ENCODE measurements around the gene PRKCI. TPM values are rescaled to one million over a fixed set of nuclear protein-coding genes. Genes with fewer than 3 reads are reported as not detected.

Gene PRKCI
- total RNA-seq, 1 experiment from 2014 or later: 90.6 TPM

DNA sequence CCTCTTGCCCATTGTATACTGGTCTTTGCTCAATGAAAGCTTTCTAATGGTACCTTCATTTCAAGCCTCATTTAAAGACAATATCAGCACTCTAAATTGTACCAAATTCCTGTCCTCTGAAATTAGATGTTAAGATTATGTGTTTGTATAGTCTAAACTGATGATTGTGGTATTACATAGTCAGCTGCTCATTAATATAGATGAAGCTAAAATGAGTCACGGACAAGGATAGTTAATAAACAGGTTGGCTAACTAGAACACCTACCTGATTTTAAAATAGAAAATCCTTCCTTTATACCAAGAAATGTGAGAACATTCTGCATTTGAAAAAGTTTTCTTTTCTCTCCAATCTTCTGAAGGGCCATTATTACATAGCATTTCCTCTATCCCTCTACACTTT is 2.9 kb downstream of the PRKCI start:
- CTCF ChIA-PET: no interaction called here

DNA sequence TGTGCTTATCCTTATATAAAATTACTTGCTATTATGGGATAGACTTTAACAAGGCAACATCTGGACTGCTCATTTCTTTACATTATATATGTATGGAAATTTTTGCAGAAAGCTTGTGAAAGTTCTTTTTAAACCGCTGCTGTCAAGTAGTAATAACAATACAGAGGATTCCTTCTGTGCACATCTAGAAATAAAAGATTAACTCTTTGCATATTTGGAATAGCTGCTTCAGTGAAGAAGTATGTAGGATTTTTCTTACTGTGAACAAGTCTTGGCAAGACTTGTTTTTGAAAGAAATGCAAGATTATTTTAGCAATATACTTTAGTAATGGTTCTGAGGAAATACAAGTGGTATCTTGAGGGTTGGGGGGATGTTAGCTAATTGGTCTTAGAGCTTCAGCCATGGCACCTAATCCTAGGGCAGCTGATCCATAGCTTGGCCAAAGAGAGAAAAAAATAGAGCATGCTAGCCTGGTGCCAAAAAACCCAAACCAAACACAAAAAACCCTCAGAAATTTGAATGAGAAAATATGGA is 4.3 kb downstream of the PRKCI start:
- ChIA-PET CTCF (interaction anchor here (0.7 kb wide), 1 partner anchor 38 kb away, joined by 3 read pairs; no protein-coding TSS in a partner anchor), POLR2A (no interaction called here)
- no peak for TF ChIP-seq NFE2L1 (CRISPR knock-in tag; IDR thresholded peaks at IDR 0.05)
- TF ChIP-seq CREM (CRISPR knock-in tag; IDR thresholded peaks at IDR 0.05): no peak
- TF ChIP-seq, protein P1, sequence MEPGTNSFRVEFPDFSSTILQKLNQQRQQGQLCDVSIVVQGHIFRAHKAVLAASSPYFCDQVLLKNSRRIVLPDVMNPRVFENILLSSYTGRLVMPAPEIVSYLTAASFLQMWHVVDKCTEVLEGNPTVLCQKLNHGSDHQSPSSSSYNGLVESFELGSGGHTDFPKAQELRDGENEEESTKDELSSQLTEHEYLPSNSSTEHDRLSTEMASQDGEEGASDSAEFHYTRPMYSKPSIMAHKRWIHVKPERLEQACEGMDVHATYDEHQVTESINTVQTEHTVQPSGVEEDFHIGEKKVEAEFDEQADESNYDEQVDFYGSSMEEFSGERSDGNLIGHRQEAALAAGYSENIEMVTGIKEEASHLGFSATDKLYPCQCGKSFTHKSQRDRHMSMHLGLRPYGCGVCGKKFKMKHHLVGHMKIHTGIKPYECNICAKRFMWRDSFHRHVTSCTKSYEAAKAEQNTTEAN (CRISPR knock-in tag; IDR thresholded peaks at IDR 0.05): no peak
- TF ChIP-seq OVOL2 (CRISPR knock-in tag; IDR thresholded peaks at IDR 0.05; ENCODE audit: borderline replicate concordance): no peak
- TF ChIP-seq, protein P2, sequence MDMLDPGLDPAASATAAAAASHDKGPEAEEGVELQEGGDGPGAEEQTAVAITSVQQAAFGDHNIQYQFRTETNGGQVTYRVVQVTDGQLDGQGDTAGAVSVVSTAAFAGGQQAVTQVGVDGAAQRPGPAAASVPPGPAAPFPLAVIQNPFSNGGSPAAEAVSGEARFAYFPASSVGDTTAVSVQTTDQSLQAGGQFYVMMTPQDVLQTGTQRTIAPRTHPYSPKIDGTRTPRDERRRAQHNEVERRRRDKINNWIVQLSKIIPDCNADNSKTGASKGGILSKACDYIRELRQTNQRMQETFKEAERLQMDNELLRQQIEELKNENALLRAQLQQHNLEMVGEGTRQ (CRISPR knock-in tag; IDR thresholded peaks at IDR 0.05): no peak
- TF ChIP-seq ZNF121 (CRISPR knock-in tag; IDR thresholded peaks at IDR 0.05): no peak
- TF ChIP-seq, protein P3, sequence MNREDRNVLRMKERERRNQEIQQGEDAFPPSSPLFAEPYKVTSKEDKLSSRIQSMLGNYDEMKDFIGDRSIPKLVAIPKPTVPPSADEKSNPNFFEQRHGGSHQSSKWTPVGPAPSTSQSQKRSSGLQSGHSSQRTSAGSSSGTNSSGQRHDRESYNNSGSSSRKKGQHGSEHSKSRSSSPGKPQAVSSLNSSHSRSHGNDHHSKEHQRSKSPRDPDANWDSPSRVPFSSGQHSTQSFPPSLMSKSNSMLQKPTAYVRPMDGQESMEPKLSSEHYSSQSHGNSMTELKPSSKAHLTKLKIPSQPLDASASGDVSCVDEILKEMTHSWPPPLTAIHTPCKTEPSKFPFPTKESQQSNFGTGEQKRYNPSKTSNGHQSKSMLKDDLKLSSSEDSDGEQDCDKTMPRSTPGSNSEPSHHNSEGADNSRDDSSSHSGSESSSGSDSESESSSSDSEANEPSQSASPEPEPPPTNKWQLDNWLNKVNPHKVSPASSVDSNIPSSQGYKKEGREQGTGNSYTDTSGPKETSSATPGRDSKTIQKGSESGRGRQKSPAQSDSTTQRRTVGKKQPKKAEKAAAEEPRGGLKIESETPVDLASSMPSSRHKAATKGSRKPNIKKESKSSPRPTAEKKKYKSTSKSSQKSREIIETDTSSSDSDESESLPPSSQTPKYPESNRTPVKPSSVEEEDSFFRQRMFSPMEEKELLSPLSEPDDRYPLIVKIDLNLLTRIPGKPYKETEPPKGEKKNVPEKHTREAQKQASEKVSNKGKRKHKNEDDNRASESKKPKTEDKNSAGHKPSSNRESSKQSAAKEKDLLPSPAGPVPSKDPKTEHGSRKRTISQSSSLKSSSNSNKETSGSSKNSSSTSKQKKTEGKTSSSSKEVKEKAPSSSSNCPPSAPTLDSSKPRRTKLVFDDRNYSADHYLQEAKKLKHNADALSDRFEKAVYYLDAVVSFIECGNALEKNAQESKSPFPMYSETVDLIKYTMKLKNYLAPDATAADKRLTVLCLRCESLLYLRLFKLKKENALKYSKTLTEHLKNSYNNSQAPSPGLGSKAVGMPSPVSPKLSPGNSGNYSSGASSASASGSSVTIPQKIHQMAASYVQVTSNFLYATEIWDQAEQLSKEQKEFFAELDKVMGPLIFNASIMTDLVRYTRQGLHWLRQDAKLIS (CRISPR knock-in tag; IDR thresholded peaks at IDR 0.05; ENCODE audit: borderline replicate concordance): no peak
- TF ChIP-seq, protein P4, sequence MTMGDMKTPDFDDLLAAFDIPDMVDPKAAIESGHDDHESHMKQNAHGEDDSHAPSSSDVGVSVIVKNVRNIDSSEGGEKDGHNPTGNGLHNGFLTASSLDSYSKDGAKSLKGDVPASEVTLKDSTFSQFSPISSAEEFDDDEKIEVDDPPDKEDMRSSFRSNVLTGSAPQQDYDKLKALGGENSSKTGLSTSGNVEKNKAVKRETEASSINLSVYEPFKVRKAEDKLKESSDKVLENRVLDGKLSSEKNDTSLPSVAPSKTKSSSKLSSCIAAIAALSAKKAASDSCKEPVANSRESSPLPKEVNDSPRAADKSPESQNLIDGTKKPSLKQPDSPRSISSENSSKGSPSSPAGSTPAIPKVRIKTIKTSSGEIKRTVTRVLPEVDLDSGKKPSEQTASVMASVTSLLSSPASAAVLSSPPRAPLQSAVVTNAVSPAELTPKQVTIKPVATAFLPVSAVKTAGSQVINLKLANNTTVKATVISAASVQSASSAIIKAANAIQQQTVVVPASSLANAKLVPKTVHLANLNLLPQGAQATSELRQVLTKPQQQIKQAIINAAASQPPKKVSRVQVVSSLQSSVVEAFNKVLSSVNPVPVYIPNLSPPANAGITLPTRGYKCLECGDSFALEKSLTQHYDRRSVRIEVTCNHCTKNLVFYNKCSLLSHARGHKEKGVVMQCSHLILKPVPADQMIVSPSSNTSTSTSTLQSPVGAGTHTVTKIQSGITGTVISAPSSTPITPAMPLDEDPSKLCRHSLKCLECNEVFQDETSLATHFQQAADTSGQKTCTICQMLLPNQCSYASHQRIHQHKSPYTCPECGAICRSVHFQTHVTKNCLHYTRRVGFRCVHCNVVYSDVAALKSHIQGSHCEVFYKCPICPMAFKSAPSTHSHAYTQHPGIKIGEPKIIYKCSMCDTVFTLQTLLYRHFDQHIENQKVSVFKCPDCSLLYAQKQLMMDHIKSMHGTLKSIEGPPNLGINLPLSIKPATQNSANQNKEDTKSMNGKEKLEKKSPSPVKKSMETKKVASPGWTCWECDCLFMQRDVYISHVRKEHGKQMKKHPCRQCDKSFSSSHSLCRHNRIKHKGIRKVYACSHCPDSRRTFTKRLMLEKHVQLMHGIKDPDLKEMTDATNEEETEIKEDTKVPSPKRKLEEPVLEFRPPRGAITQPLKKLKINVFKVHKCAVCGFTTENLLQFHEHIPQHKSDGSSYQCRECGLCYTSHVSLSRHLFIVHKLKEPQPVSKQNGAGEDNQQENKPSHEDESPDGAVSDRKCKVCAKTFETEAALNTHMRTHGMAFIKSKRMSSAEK (CRISPR knock-in tag; IDR thresholded peaks at IDR 0.05; ENCODE audit: borderline replicate concordance): no peak
- TF ChIP-seq, protein P5, sequence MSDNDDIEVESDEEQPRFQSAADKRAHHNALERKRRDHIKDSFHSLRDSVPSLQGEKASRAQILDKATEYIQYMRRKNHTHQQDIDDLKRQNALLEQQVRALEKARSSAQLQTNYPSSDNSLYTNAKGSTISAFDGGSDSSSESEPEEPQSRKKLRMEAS (CRISPR knock-in tag; IDR thresholded peaks at IDR 0.05): no peak
- H3K27ac Mint-ChIP-seq: peak overlapping the region; percentile 12; the same call in 1 of the 2 replicates
- H3K27me3 Mint-ChIP-seq (ENCODE audit: low read depth): no peaks in the 10 kb centered on the region
- peaks cover 42% of the 10 kb centered on the region for H3K4me1 Mint-ChIP-seq
- no peaks in the 10 kb centered on the region for H3K36me3 Mint-ChIP-seq
- H3K4me3 Mint-ChIP-seq: no peak overlapping the region
- no peaks in the 10 kb centered on the region for H3K9me3 Mint-ChIP-seq
- DNase-seq (ENCODE audit: low spot score): no peak
- ATAC-seq: no peak

More for the DNA sequence above, 2.9 kb downstream of the PRKCI start:
- no peaks in the 10 kb centered on the region for H3K27me3 Mint-ChIP-seq (ENCODE audit: low read depth)
- peaks cover 42% of the 10 kb centered on the region for H3K4me1 Mint-ChIP-seq
- H3K27ac Mint-ChIP-seq: no peak overlapping the region
- POLR2A ChIA-PET: no interaction called here
- H3K4me3 Mint-ChIP-seq: peak overlapping the region; percentile 93
- no peaks in the 10 kb centered on the region for H3K36me3 Mint-ChIP-seq
- no peak for ATAC-seq
- TF ChIP-seq JAZF1 (CRISPR knock-in tag; IDR thresholded peaks at IDR 0.05): no peak
- TF ChIP-seq, protein P6, sequence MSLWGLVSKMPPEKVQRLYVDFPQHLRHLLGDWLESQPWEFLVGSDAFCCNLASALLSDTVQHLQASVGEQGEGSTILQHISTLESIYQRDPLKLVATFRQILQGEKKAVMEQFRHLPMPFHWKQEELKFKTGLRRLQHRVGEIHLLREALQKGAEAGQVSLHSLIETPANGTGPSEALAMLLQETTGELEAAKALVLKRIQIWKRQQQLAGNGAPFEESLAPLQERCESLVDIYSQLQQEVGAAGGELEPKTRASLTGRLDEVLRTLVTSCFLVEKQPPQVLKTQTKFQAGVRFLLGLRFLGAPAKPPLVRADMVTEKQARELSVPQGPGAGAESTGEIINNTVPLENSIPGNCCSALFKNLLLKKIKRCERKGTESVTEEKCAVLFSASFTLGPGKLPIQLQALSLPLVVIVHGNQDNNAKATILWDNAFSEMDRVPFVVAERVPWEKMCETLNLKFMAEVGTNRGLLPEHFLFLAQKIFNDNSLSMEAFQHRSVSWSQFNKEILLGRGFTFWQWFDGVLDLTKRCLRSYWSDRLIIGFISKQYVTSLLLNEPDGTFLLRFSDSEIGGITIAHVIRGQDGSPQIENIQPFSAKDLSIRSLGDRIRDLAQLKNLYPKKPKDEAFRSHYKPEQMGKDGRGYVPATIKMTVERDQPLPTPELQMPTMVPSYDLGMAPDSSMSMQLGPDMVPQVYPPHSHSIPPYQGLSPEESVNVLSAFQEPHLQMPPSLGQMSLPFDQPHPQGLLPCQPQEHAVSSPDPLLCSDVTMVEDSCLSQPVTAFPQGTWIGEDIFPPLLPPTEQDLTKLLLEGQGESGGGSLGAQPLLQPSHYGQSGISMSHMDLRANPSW (CRISPR knock-in tag; conservative IDR thresholded peaks at IDR 0.05; ENCODE audit: low read depth): no peak
- TF ChIP-seq, protein P7, sequence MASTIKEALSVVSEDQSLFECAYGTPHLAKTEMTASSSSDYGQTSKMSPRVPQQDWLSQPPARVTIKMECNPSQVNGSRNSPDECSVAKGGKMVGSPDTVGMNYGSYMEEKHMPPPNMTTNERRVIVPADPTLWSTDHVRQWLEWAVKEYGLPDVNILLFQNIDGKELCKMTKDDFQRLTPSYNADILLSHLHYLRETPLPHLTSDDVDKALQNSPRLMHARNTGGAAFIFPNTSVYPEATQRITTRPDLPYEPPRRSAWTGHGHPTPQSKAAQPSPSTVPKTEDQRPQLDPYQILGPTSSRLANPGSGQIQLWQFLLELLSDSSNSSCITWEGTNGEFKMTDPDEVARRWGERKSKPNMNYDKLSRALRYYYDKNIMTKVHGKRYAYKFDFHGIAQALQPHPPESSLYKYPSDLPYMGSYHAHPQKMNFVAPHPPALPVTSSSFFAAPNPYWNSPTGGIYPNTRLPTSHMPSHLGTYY (CRISPR knock-in tag; IDR thresholded peaks at IDR 0.05): no peak
- TF ChIP-seq TEAD1 (CRISPR knock-in tag; IDR thresholded peaks at IDR 0.05): no peak
- TF ChIP-seq EMX1 (CRISPR knock-in tag; IDR thresholded peaks at IDR 0.05): no peak
- TF ChIP-seq GABPB1 (CRISPR knock-in tag; IDR thresholded peaks at IDR 0.05): no peak
- no peak for TF ChIP-seq ELF4 (CRISPR knock-in tag; IDR thresholded peaks at IDR 0.05; ENCODE audit: low read depth)
- TF ChIP-seq, protein P8, sequence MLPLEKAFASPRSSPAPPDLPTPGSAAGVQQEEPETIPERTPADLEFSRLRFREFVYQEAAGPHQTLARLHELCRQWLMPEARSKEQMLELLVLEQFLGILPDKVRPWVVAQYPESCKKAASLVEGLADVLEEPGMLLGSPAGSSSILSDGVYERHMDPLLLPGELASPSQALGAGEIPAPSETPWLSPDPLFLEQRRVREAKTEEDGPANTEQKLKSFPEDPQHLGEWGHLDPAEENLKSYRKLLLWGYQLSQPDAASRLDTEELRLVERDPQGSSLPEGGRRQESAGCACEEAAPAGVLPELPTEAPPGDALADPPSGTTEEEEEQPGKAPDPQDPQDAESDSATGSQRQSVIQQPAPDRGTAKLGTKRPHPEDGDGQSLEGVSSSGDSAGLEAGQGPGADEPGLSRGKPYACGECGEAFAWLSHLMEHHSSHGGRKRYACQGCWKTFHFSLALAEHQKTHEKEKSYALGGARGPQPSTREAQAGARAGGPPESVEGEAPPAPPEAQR (CRISPR knock-in tag; IDR thresholded peaks at IDR 0.05): no peak
- no peak for TF ChIP-seq IRF2 (CRISPR knock-in tag; IDR thresholded peaks at IDR 0.05; ENCODE audit: borderline replicate concordance, low read depth)
- TF ChIP-seq KAT7 (CRISPR knock-in tag; IDR thresholded peaks at IDR 0.05; ENCODE audit: borderline replicate concordance): no peak
- no peak for TF ChIP-seq NFYB (CRISPR knock-in tag; conservative IDR thresholded peaks at IDR 0.05; ENCODE audit: low read depth)
- TF ChIP-seq ZNF423 (CRISPR knock-in tag; IDR thresholded peaks at IDR 0.05): no peak
- TF ChIP-seq PRRX2 (CRISPR knock-in tag; IDR thresholded peaks at IDR 0.05): no peak
- TF ChIP-seq ZNF671 (CRISPR knock-in tag; IDR thresholded peaks at IDR 0.05): no peak
- no peak for DNase-seq (ENCODE audit: low spot score)
- no peaks in the 10 kb centered on the region for H3K9me3 Mint-ChIP-seq

Data from WTC11 (cell line).